NCI-H128 (cell line): ENCODE measurements around the gene TSHZ1.
A peak's percentile ranks its signal among the peaks of the same experiment; 100 is the strongest.

Experiments used
- DNase-seq: peaks from one replicate; lab custom pipeline; 2025; ENCODE audit not compliant: unreplicated experiment; lab: John Stamatoyannopoulos, UW

The TSHZ1 gene

DNA sequence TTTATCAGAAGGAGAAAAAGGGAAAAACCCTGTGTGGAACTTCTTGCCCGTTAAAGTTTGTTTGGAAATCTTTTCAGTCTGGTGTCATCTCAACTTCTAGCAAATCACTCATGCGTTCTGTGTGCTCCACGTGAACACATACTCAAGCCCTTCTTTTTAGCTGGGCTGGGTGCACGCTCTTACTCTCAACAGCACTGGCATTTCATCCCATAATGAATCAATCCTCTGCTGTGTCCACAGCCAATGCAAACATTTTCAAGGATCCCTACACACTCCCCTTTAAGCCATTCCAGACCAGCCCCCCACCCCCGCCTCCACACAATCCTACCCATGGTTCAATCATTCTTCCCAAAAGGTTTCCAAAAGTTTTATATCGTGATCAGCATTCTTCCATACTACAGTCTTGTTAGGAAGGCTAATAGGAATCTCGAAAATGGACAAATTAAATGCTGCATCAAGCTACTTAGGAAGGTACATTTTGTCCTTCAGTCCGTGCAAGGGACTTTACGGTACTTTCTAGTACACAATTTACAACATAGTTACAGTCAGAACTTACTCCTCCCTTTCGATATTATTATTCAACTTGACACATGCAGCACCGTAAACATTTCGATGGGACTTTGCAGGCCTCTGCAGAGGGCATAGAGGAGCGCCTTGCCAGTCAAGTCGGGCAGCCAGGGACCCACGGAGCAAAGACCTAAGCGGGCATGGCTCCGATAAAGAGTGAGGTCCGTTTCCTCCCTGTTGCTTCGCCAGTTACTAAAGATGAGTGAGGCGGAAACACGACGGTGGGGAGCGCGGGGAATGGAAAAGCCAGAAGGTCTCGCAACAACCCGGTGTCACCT is 3.1 kb upstream of the TSHZ1 start:
- no peak for DNase-seq

DNA sequence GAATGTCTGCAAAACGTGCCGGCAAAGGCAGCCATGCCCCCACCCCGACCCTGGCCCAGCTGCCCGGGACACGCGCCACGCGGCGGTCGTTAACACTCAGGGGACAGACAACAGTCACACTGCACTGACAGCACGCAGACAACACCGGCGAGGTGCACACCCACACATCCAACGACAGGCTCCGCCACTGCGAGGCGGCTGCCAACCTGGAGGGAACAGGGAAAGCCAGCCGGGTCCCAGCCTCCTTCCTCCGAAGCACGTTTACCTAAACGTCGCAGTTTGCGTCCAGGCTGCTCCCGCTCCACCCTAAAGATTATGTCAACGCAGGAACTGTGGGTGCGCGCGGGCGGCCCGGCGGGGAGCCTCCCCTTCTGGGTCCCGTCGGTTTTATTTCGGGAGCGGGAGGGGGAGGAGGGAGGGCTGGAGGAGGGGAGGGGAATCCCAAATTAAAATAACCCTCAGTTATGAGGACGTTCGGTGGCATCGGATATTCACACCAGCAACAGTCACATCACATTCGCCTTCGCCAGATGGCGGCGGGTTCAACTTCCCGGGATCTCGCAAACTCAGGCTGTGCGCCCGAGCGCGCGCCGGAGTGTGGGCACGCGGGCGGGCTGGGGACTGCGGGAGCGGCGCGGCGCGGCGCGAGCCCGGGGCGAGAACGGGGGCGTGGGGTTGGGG is 2.3 kb upstream of the TSHZ1 start:
- no peak for DNase-seq

GRCh38 chr18:75208836-75209128 is 1.8 kb upstream of the TSHZ1 start:
- DNase-seq, result no peak

DNA sequence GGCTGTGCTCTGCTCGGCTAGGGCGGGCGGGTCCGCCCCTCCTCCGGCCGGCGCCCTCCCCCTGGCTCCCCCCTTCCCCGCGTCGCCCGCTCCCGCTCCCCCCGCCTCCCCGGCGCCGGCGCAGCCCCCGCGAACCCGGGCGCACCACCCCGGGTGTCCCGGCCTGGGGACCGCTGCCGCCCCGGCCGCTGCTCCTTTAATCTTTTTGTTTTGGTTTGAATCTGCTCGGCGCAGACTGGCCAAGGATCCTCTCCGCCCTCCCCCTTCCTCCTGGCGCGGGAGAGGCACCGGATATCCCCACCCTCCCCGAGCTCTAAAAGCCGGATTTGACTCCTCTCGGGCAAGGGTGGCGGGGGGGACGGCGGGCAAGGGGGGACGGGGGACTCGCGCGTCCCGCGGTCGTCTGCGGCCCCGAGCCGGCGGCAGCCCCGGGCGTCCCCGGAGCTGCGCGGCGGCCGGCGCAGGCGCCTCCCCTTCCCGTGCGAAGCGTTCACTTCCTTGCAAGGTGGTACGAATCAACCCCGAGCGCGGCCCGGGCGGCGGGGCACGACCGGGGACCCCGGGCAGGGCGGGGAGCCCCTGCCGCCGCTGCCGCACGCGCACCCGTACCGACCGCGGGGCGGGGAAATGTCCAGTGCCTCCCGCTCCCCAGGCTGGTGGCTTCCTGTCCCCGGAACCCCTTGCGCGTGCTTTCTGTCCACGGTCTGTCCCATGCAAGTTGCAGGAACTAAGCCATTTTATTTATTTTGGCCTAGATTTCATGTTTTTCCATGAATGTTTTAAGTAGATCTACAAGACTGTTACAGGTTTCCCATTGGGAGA is 1.3 kb upstream of the TSHZ1 start, which contains the start of gene PTGR3:
Gene PTGR3 (minus strand): TSS at position 11 of the 822 bp plus-strand sequence. CDS start 81 bp downstream, outside the sequence.
- DNase-seq, result peak; percentile 75

DNA sequence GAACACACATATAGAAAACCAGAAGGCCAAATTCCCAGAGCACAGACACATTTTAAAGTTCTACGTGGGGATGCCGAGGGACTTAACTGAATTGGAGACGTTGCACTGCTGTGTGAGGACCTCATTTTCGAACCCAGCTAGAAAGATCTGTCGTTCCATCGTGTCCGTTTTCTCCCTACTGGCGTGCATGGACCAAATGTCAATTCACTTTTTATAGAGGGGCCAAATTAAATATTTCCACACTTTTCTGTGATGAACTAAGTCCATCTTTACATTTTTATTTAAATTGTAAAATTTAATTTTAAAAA is 692 bp upstream of the TSHZ1 start:
- no peak for DNase-seq

GRCh38 chr18:75211002-75211621 is 515 bp downstream of the TSHZ1 start:
- no peak for DNase-seq

GRCh38 chr18:75211626-75211952 is 992 bp downstream of the TSHZ1 start:
- no peak for DNase-seq

DNA sequence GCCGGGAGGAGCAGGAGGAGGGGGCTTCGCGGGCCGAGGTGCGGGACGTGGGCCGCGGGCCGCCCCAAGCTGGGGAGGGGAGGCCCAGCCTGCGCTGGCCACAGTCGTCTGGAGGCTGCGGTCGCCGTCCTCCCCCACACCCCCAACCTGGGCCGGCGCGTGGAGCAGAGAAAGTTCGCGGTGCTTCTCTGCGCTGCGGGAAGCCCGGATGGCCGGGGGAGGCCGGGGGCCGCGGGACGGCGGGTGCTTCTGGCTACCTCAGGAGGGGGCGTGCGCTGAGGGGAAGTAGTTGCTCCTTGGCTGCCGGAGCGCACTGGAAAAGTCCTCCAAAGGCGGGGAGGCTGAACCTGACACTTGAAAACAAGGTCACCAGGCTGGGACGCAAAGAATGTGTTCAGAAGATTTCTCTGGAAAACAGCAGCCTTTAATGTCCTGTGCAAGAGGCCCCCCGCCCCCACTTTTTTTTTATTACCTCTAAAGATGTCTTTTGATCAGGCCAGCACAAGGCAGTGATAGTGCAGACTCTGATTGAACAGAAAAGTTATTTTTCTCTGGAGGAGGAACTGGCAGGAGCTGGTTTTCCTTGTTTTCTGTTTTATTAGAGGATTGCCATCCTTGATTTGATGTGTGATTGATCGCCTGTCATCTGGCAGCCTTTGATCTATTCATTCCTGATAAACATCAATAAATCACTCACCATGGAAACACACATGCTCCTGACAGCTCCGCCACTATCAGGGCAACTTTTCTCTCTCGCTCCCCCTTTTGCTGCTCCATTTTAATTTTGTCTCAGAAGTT is 1.6 kb downstream of the TSHZ1 start:
- peak; percentile 31 for DNase-seq

DNA sequence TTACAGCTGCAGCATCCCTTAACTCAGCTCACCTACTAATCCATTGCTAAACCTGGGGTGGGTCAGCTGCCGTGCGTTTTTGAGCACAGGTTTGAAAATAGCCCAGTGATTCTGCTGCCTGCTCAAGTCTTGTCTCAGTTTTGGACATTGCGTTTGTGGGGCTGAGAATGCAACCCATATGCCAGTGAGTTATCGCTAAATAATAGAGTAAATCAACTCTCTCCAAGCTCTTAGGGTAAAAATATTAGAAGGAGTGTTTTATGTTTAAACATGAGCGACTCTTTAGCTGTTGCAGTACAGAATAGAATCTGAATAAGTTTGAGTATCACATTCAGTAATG is 2.1 kb downstream of the TSHZ1 start:
- DNase-seq, result no peak

DNA sequence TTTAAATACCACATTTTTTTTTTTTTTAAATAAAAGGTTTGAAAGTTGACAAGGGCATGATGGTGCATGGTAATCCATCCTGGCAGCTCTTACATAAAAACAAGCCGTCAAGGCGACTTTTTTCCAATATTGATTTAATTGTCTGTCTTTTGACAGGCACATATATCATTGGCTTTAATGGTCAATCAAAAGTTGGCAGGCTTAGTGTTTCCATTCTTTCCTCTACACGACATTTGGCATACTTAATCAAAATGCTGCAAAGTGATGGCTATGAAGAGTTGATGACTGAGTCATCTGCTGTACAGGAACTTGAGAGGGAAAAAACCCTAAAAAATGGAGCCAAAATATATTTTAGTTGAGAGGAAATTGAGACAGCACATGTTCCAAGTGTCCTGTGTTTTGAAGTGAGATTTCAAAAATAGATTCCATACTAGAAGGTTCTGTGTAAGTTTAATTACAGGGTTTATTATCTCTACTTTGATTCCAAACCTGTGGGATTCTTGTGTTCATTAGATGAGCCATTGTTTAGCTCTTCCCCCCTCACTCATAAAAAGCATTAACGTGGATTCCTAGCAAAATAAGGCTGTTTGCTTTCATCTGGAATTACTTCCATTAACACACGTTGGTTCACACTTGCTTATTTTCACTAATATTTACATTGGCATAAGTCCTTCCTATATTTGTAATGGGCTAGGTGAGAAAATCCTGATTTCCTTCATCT is 3.2 kb downstream of the TSHZ1 start:
- no peak for DNase-seq

DNA sequence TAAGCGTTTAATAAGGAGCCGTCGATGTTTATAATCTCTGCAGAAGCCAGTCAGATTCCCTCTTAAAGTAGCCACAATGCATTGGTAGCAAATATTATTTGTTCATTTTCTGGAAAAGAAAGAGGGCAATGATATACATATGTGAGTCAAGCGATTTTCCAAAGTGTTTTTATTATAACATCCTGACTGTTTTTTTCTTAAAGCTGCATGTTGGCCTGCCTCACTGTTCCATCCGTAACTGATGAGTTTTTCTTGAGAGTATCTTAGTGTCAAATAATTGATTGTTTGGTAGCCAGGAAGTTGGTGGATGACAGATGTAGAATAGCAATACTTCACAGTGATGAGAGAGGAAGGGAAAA is 3.7 kb downstream of the TSHZ1 start:
- no peak for DNase-seq

GRCh38 chr18:75214766-75215510 is 4.3 kb downstream of the TSHZ1 start:
- no peak for DNase-seq

- DNase-seq, result no peak
Measured at GRCh38 chr18:75215663-75216062, 5.1 kb downstream of the TSHZ1 start.

GRCh38 chr18:75216212-75216910 is 5.8 kb downstream of the TSHZ1 start:
- no peak for DNase-seq

GRCh38 chr18:75216911-75217689 is 6.5 kb downstream of the TSHZ1 start:
- no peak for DNase-seq

GRCh38 chr18:75218065-75218923 is 7.7 kb downstream of the TSHZ1 start:
- DNase-seq, result no peak

DNA sequence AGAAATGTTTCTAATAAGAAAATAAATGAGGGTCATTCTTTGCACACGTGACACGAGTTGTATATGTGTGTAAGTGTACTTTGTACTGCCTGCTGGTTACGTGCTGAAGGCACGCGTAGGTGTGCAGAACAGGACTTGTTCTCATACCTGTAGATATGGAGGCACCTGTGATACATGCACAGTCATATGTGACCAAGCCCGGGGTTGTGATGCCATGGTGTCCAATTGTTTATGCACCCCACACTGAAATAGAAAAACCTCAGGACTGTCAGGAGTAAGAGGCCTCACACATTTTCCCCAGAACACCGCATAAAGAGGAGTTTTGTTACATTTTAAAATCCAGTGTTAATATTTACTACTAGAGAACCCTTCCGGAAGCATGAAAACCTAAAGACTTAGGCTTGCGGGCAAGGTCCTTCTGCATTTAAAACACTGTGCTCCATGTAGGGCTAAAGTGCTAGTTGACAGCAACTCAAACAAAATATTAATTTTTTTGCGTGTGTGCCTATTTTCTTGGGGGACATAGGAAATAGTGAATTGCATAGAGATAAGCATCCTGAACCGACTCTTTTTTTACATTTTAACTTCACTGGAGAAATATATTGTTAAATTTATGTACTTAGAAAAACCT is 9.3 kb downstream of the TSHZ1 start:
- no peak for DNase-seq
